ENCODE results near the gene CPLX4. TPM values are rescaled to one million over a fixed set of nuclear protein-coding genes. Genes with fewer than 3 reads are reported as not detected.
A peak's percentile ranks its signal among the peaks of the same experiment; 100 is the strongest.

Gene CPLX4, protein sequence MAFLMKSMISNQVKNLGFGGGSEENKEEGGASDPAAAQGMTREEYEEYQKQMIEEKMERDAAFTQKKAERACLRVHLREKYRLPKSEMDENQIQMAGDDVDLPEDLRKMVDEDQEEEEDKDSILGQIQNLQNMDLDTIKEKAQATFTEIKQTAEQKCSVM
- not detected in 2 replicates for total RNA-seq (2014; rRNA removed; shearing (Covaris generic))

DNA sequence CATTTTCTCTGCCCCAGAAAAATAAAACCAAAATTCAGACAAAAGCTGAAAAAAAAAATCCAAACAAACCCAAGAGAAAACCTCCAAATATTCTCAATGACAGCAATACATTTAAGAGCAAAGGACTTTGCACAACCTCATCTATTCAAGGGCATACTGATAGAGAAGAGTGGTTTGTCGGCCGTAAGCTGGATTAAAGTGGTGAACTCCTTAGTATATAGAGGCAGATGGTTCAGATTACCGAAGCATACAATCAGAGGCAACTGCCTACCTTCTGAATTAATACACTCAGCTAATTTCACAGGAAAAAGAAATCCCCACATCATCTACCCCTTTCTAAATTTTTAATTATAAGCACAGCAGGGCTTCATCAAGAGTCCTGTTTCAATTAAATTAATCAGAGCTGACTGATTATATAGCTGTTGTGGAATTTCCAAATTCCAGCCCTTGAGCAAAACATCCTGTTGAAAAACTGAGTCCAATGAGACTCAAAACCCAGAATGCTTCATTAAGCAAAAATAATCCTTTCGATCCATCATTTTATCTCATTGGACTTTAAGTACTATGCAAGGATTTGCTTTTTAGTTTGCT, at the start of gene CPLX4:
Gene CPLX4, minus strand, starts transcription at position 190 of the 591 bp plus-strand sequence. Its CDS starts 187 bp downstream, at position 3.
- DNase-seq (ENCODE audit: low spot score): no peak

DNA sequence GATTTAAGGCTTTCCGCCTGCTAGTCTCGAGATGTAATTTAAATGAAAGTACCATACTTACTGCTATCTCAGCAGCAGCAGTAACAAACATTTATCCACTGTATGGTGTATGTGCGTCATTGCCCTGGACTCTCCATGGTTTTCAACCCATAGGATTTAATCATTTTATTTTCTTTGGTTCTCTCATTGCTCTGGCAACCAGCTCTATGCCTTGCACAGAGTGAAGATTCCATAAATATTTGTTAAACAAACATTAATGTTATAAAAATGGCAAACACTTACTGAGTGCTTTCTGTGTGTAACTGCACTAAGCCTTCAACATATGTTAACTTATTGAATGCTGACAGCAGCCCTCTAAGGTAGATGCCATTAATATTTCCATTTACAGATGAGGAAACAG, 41.9 kb upstream of the CPLX4 start:
- DNase-seq (ENCODE audit: low spot score): no peak

DNA sequence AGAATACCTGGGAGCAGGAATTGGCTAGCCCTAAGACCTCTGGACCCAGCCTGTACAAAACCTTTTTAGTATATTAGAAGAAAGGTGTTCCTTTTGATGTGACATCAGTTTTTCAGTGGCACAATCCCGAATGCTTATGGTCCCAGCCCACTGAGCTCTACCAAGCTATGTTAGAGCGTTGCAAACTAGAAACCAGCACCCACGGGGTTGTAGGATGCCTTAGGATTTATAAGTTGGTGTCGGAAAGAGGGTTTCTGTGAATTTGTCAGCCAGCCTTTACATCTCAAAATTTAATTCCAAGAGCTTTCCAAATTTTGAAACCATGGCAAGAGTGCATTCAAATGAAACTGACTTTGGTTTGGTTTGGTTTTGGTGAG, 41.1 kb upstream of the CPLX4 start:
- DNase-seq (ENCODE audit: low spot score): no peak

DNA sequence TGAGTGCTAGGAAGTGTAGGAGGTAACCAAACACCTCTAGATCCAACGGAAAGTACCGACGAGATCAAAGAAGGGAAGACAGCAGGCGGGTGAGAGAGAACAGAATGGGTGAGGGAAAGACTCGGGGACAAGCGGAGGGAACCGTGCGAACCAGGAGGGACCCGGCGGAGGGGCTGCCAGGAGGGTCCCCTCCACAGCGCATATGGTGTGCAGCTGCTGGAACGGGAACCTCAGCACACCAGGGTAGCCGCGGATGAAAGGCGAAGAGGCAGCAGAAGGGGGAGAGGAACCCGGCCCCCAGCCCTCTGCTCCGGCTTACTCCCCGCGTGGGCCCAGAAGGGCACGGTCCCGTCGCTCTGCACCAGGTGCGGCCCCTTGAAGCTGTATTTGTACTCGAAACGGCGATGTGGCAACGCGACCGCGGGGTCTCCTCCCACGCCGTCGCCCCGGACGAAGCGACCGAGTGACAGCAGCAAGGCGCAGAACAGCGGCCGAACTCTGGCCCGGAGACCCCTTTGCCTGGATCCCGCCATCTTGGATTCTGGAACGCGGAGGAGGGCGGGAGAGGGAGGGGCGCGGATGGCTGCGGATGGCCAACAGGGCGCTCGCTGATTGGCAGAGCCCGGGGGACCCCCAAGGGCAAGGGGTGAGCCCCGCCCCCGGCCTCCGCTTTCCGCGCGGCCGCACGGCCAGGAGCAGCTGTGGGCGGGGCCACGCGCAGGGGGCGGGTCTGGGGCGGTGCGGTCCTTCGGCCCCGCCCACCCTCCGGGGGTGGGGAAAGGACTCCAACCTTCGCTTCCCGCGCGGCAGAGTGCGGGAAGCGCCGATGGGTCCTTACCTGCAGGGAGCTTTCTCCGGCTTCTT, 40.5 kb upstream of the CPLX4 start, which contains the start of gene LMAN1:
Gene LMAN1, minus strand, starts transcription at position 554 of the 864 bp plus-strand sequence. Its CDS starts 21 bp downstream, at position 533.
- DNase-seq (ENCODE audit: low spot score): peak; percentile 83

DNA sequence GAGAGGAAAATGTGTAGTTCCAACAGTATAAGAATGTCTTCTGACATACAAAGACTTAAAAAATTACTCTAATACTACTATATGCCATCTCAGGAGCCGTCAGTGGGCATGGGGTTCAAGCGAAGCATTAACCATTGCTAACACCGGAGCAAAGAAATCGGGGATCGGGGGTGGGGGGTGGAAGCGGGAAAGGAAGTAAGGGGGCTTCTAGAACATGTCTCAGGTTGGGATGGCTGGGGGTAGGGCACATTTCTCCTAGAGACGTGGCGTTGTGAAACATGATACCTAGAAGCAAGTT, 39.9 kb upstream of the CPLX4 start:
- DNase-seq (ENCODE audit: low spot score): no peak

DNA sequence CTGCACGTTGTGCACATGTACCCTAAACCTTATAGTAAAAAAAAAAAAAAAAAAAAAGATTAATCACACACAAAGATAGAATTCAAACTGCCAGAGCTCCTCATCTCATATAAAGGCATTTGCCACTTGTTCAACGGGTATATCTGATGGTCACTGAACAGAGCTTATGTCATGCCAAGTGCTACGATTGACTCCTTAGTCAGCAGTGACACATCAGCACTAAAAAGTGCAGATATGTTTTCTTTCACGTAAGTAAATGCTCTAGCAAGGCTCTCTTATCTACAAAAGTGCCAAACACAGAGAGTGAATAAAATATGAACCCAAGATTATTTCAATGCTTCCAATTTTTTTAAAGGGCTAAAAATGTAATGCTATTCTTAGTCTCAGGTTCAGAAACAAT, 39.5 kb upstream of the CPLX4 start:
- peak; percentile 19 for DNase-seq (ENCODE audit: low spot score)

DNA sequence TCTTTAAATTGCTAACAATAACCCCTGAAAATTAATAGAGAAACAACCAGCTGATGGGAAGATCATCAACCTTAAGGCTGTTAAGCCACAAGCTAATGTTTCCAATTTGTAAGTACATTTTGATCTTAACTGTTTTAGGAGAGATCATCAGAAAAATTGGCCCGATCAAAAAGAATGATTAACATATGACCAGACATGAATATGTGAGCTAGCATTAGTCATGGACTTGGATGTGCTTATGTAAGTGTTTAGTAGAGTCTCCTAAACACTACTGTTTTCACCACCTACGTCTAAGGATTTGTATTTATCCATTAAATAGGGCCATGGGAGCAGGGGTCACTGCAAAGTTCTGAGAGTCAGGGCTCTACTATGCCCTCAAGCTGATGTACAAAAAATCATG, 36.3 kb upstream of the CPLX4 start:
- DNase-seq (ENCODE audit: low spot score): no peak

DNA sequence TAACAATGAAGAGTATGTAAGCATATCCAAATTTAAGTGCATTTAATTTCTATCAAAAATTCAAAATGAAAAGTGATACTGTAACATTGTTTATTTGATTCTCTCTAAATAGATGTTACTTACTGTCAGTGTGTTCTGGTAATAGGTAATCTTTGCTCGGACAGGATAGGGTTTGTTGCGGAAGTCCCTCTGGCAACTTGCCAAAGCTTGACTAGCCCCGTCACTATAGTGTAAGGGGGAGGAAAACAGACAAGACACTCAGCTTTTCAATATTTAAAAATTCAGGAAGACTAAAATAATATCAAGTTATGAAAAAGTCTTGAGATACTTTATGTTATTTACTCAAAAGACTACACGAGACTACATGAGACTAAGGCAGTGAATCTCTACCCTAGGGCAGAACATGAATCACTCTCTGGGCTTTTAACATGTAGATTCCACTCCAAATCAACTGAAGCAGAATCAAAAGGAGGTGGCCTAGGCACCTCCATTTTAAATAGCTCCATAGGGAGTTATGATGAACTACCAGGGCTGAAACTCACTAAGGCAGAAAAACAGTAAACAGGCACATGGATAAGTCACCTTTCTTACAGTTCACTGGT, 34.7 kb upstream of the CPLX4 start:
- DNase-seq (ENCODE audit: low spot score): no peak

DNA sequence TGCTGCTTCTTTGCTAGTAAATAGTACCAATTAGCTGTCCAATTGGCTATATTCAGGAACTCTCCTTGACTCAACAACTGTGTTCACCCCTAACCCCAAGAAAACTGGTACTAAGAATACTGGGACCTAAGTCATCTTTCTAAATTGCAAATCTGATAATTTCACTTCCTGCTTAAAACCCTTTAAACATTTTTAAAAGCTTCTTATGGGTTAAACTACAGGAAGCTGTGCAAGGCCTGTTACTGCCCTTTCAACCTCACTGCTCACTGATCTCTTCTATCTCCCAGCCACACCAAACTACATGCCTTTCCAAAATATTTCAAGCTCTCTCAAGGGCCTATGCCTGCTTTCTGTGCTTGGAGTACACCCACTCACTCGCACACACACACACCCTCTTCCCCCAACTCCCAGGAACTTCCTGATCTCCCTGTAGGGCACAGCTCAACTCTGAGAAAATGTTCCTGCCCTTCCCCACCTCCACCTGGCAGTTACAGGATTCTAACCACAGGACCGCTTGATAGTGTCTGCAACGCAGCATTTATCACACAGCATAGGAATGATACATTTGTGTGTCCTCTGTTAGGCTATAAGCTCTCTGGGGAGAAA, 33.9 kb upstream of the CPLX4 start:
- no peak for DNase-seq (ENCODE audit: low spot score)

DNA sequence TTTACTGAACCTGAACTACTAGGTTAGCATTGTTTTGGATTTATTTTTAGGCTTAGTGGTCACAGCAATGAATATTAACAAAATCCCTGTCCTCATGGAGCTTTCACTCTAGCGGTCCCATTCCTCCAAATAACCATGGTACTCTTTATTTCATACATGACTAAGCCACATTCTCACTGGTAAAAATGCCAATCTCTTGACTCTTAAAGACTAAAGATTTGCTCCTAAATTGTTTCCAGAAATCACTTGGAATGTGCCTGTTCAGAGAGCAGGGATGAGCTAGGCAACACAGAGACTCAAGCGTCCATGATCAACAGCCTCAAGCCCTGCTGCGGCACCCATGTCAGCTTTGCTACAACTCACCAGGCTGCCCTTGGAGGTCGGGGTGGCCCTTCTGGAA, 27.1 kb upstream of the CPLX4 start:
- no peak for DNase-seq (ENCODE audit: low spot score)

DNA sequence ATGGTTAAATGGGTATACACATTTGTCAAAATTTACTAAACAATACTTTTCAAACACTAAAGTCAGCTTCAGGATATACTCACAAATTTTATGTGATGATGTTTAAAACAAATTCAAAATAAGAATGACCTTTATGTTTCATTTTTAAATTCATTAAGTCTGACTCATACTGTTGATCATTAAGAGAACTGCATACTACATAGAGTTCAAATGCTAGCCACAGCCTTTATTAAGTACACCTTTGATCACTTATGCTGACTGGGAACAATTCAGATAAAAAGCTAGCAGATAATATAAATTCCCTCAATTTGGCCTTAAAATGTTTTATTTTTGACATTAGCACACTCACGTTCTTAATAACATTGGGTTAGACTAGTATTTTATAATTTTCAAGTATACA, 26.5 kb upstream of the CPLX4 start:
- no peak for DNase-seq (ENCODE audit: low spot score)

DNA sequence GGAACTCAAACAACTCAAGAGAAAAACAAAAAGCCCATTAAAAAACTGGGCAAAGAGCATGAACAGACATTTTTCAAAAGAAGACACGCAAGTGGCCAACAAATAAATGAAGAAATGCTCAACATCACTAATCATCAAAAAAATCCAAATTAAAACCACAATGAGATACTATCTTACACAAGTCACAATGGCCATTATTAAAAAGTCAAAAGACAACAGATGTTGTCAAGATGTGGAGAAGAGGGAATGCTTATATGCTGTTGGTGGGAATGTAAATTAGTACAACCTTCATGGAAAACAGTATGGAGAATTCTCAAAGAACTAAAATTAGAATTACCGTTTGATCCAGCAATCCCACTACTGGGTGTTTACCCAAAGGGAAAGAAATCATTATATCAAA, 25.5 kb upstream of the CPLX4 start:
- no peak for DNase-seq (ENCODE audit: low spot score)

DNA sequence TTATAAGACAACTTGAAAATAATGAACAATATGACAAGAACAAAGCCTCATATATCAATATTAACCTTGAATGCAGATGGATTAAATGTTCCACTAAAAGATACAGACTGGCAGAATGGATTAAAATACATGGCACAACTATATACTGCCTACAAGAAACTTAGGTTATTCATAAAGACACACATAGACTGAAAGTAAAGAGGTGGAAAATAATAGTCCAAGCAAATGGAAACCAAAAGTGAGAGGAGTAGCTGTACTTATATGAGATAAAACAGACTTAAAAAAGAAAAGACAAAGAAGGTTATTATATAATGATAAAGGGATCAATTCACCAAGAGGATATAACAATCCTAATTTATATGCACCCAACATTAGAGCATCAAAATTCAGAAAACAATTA, 22.4 kb upstream of the CPLX4 start:
- no peak for DNase-seq (ENCODE audit: low spot score)

DNA sequence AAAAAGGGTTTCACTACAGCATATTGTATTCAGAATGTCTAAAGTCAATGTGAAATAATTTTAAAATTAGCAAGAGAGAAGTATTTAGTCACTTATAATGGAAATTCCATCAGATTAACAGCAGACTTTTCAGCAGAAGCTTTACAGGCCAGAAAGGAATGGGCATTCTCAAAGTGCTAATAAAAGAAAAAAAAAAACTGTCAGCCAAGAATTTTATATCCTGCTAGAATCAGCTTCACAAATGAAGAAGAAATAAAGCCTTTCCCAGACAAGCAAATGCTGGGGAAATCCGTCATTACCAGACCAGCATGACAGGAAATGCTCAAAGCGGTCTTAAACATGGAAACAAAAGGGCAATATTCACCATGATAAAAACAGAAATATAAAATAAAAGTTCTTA, 21.9 kb upstream of the CPLX4 start:
- no peak for DNase-seq (ENCODE audit: low spot score)

DNA sequence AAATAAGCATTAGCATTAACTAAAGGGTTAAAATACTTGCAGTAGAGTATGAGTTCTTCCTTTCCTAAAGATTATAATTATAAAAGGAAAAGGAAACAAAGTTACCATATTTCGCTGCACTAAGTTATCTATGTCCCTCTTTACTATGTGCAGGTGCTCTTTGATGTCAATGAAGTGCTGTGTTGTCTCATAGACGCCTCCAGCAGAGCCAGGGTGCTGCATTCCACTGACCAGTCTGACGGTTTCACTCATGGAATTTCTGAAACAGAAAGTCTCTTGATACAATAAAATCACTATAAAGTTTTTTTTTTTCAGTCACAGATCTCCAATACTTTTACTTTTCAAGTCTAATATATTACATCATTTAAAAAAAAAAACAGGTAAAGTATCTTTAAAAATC, 14.5 kb upstream of the CPLX4 start:
- no peak for DNase-seq (ENCODE audit: low spot score)

DNA sequence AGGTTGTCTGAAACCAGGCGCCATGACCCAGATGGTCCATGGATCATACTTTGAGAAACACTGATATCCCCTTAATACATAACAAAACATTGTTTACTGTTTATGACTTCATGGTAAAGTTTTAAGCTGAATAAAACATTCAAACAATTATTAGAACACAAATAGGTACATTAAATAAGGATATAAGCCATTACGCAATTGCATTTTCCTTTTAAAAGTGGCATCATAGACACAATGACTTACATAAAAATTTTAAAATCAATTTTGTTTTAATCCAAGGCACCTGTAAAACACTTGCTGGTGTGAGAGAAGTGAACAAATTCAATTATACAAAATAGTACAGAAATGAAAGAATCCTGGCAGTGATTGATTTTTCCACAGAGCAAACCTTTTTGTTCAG, 10.2 kb upstream of the CPLX4 start:
- DNase-seq (ENCODE audit: low spot score): no peak

DNA sequence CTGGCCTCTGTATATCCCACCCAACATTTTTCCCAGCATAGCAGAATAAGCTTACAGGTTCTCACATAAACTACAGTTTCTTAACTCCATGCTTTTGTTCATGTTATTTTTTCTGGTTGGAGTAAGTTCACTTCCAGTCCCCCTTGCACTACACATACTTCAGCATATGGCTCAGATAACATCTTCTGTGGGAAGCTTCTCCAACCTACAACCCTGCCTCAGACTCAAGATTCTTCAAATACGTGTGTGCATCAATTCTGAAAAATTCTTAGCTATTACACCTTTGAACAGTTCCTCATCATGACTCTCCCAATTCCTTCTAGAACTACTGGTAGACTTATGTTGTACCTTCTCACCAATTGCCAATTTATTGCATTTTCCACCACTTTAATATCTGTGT, 7.5 kb upstream of the CPLX4 start:
- no peak for DNase-seq (ENCODE audit: low spot score)

DNA sequence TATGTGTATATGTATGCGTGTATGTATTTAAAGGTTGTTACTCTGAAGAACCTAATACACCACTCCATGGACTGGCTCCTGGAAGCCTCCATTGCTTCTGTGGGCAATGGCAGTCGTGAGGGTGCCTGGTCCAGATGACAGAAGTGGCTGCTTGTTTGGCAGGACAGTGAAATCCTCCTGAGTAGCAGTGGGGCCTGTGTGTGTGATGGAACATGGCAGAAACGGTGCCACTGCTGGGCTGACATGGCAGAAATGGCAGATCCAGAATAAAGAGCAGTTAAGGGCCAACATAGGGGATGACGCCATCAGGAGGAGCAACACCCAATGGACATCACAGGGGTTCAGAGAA, 6.1 kb upstream of the CPLX4 start:
- DNase-seq (ENCODE audit: low spot score): no peak

DNA sequence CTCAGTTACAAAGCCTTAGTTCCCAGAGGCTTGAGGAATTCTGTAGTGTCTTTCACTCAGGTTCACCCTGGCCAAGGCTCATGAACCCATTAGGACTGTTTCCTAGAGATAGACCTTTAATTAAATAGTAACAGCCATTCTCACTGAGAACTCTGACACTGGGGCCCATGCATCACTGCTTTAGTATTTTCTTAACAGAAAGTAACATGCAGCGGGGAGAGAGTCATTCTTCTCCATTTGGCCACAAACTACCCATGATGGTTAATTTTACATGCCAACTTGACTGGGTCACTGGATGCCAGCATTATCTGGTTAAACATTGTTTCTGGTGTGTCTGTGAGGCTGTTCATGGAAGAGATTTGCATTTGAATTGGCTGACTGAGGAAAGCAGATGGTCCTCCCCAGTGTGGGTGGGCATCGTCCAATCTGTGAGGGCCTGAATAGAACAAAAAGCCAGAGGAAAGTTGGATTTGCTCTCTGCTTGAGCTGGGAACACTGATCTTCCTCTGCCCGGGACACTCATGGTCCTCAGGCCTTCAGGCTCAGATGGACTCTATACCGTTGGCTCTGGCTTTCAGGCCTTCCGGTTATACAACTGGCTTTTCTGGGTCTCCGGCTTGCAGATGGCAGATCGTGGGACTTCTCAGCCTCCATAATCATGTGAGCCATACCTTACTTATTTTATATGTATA, 5.6 kb upstream of the CPLX4 start:
- no peak for DNase-seq (ENCODE audit: low spot score)

DNA sequence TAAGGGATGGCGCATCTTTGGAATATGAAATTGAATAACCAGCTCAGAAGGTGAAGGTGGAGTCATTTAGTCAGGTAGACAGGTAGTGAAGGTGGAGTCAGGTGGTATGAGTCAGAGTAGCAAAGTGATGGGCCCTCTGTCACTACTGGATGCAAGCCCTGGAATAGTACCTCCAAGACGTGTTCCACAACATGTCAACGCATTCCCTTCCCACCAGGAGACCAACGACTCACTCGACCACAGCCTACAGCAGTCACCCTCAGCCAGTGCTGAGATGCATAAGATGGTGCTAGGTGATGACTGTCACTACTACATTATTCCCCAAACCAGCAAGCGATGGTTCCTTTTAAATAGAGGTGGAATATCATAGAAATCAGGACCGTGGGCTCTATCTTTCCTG, 6.8 kb downstream of the CPLX4 start:
- DNase-seq (ENCODE audit: low spot score): no peak

DNA sequence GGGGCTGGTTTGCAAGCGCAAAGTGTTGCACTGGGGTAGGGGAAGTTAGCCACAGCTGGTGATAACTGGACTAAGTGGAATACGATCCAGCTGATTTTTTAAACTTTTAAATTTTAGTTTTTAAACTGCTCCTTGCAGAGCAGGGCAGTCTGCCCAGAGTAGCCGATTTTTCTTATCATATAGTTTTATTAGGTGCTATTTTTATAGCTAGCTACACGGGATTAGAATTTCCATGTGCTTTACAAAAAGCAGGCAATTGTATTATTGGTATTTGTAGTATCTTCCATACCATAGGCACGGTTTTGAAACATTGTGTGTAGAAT, 9.6 kb downstream of the CPLX4 start:
- DNase-seq (ENCODE audit: low spot score): no peak
